H1 (cell line): Measurements from ENCODE around the gene RFPL3. TPM values are rescaled to one million over a fixed set of nuclear protein-coding genes. Genes with fewer than 3 reads are reported as not detected.
A peak's percentile ranks its signal among the peaks of the same experiment; 100 is the strongest.

Experiments
- CTCF ChIA-PET: fragments of 300-600 bp; sonication (Branson Sonifier 250); formaldehyde crosslinking; loops from one replicate; lab custom pipeline; 2021; ENCODE audit not compliant: partially characterized antibody; lab: Charles Lee
- POLR2A ChIA-PET: fragments of 300-600 bp; sonication (Branson Sonifier 250); formaldehyde crosslinking; loops from one replicate; lab custom pipeline; 2021; ENCODE audit warnings: inconsistent platforms; ENCODE audit not compliant: partially characterized antibody; lab: Charles Lee
- DNase-seq, 2 experiments: peaks; one replicate each; pipeline versions ENCODE4 v3.0.0 to v3.0.0-alpha.2; 2010 to 2022; ENCODE audit warnings: low spot score in 2 of 2, low read depth in 1 of 2, mixed read lengths in 1 of 2
- FAIRE-seq: peaks from 2 replicates; lab custom pipeline; 2011; peaks lifted over from hg19 to GRCh38; lab: Jason Lieb, UNC
- H2AFZ ChIP-seq: 2 replicates; pipeline ENCODE4 v1.8.1; 2012; ENCODE audit warnings: low read length, inconsistent platforms
- H2AK5ac ChIP-seq: 2 replicates; pipeline ENCODE4 v1.6.1; 2013; ENCODE audit warnings: low read depth, low read length
- H2BK120ac ChIP-seq: replicated peaks from 2 replicates; pipeline ENCODE3; 2013; ENCODE audit warnings: low read depth, low read length, inconsistent platforms
- H2BK12ac ChIP-seq: 2 replicates; pipeline ENCODE4 v1.6.1; 2013; ENCODE audit warnings: low read depth, low read length
- H2BK15ac ChIP-seq: 2 replicates; pipeline ENCODE4 v1.6.1; 2013; ENCODE audit warnings: low read length
- H2BK20ac ChIP-seq: 2 replicates; pipeline ENCODE4 v1.6.1; 2013; ENCODE audit warnings: low read length
- H2BK5ac ChIP-seq: 2 replicates; pipeline ENCODE4 v1.6.1; 2013; ENCODE audit warnings: low read depth, low read length
- H3K14ac ChIP-seq: 2 replicates; pipeline ENCODE4 v1.6.1; 2013; ENCODE audit warnings: inconsistent platforms; ENCODE audit not compliant: insufficient read length
- H3K18ac ChIP-seq: 2 replicates; pipeline ENCODE4 v1.6.1; 2013; ENCODE audit warnings: low read length; ENCODE audit errors: extremely low read depth
- H3K23ac ChIP-seq: 2 replicates; pipeline ENCODE4 v1.6.1; 2013; ENCODE audit warnings: inconsistent platforms; ENCODE audit not compliant: insufficient read length
- H3K23me2 ChIP-seq: 2 replicates; pipeline ENCODE4 v1.6.1; 2013; ENCODE audit warnings: low read depth, low read length
- H3K27ac ChIP-seq: 2 replicates; pipeline ENCODE4 v1.6.1; 2011; ENCODE audit warnings: low read depth, low read length, inconsistent platforms
- H3K27me3 ChIP-seq, 4 experiments: replicated peaks in 1 of 4; 1 replicate in 1 of 4; 2 replicates in 3 of 4; pipeline versions ENCODE4 v1.6.1 to v1.8.1; 2011 to 2013; ENCODE audit warnings: low read length in 3 of 4, mild to moderate bottlenecking in 3 of 4, inconsistent platforms in 2 of 4, mixed read lengths in 2 of 4, moderate library complexity in 1 of 4; ENCODE audit not compliant: control insufficient read depth in 3 of 4, insufficient read depth in 3 of 4; ENCODE audit errors: extremely low read depth in 1 of 4
- H3K36me3 ChIP-seq, 4 experiments: 2 replicates each; pipeline versions ENCODE4 v1.6.1 to v1.8.1; 2011 to 2013; ENCODE audit warnings: mild to moderate bottlenecking in 4 of 4, low read length in 3 of 4, moderate library complexity in 2 of 4, control low read depth in 1 of 4, inconsistent platforms in 1 of 4; ENCODE audit not compliant: insufficient read depth in 4 of 4, control insufficient read depth in 2 of 4
- H3K4ac ChIP-seq: replicated peaks from 2 replicates; pipeline ENCODE3; 2013; ENCODE audit warnings: low read length, low read depth, mixed read lengths, inconsistent platforms; ENCODE audit not compliant: insufficient read length
- H3K4me1 ChIP-seq, 4 experiments: replicated peaks in 1 of 4; 1 replicate in 1 of 4; 2 replicates in 3 of 4; pipeline versions ENCODE4 v1.6.1 to v1.8.1; 2011 to 2013; ENCODE audit warnings: low read length in 3 of 4, inconsistent platforms in 2 of 4, mixed read lengths in 1 of 4; ENCODE audit not compliant: insufficient read depth in 4 of 4, control insufficient read depth in 3 of 4
- H3K4me2 ChIP-seq, 2 experiments: 2 replicates each; pipeline versions ENCODE4 v1.6.1 to v1.8.1; 2011 to 2013; ENCODE audit warnings: low read depth in 2 of 2, low read length in 2 of 2, control low read depth in 1 of 2, inconsistent platforms in 1 of 2, mild to moderate bottlenecking in 1 of 2; ENCODE audit not compliant: insufficient read depth in 1 of 2
- H3K4me3 ChIP-seq, 4 experiments: fragments of 200-600, 300-600 bp in 1 of 4; sonication (generic), shearing (Covaris generic), sonication (Bioruptor Twin) in 1 of 4; 2 replicates each; pipeline versions ENCODE4 v1.5.1 to v1.8.1; 2011 to 2016; ENCODE audit warnings: low read length in 4 of 4, low read depth in 3 of 4, control low read depth in 2 of 4, inconsistent platforms in 2 of 4, mild to moderate bottlenecking in 2 of 4, mixed read lengths in 1 of 4, moderate library complexity in 1 of 4; ENCODE audit not compliant: insufficient read depth in 2 of 4; ENCODE audit errors: extremely low read depth in 1 of 4
- H3K56ac ChIP-seq: replicated peaks from 2 replicates; pipeline ENCODE3; 2013; ENCODE audit warnings: low read depth, mild to moderate bottlenecking, mixed read lengths, low read length, inconsistent platforms; ENCODE audit not compliant: insufficient read length
- H3K79me1 ChIP-seq: 2 replicates; pipeline ENCODE4 v1.6.1; 2013; ENCODE audit warnings: low read depth, low read length, control low read depth
- H3K79me2 ChIP-seq, 2 experiments: 2 replicates each; pipeline versions ENCODE4 v1.6.1 to v1.8.1; 2012 to 2013; ENCODE audit warnings: low read length in 2 of 2, mild to moderate bottlenecking in 2 of 2, inconsistent platforms in 1 of 2; ENCODE audit not compliant: insufficient read depth in 2 of 2, control insufficient read depth in 1 of 2
- H3K9ac ChIP-seq, 4 experiments: replicated peaks in 1 of 4; 1 replicate in 1 of 4; 2 replicates in 3 of 4; pipeline versions ENCODE4 v1.6.1 to v1.8.1; 2011 to 2013; ENCODE audit warnings: low read depth in 3 of 4, low read length in 3 of 4, control low read depth in 2 of 4, mild to moderate bottlenecking in 2 of 4, moderate library complexity in 2 of 4, inconsistent platforms in 1 of 4; ENCODE audit errors: extremely low read depth in 1 of 4
- H3K9me3 ChIP-seq, 2 experiments: 2 replicates each; pipeline versions ENCODE4 v1.6.1 to v1.8.1; 2012 to 2013; ENCODE audit warnings: mild to moderate bottlenecking in 2 of 2, moderate library complexity in 2 of 2, control low read depth in 1 of 2, inconsistent platforms in 1 of 2, low read depth in 1 of 2, low read length in 1 of 2, mixed read lengths in 1 of 2; ENCODE audit not compliant: insufficient read depth in 2 of 2
- H4K20me1 ChIP-seq, 2 experiments: replicated peaks in 1 of 2; 2 replicates each; pipeline versions ENCODE3 to v1.8.1; 2011 to 2013; ENCODE audit warnings: inconsistent platforms in 2 of 2, low read length in 2 of 2, mild to moderate bottlenecking in 1 of 2; ENCODE audit not compliant: insufficient read depth in 2 of 2, control insufficient read depth in 1 of 2
- H4K5ac ChIP-seq: 2 replicates; pipeline ENCODE4 v1.6.1; 2013; ENCODE audit warnings: low read length, low read depth, mixed read lengths, inconsistent platforms; ENCODE audit not compliant: insufficient read length
- H4K8ac ChIP-seq: 2 replicates; pipeline ENCODE4 v1.8.0; 2013; ENCODE audit warnings: mild to moderate bottlenecking, moderate library complexity, low read length, inconsistent platforms; ENCODE audit not compliant: insufficient read depth; ENCODE audit errors: extremely low read depth
- H4K91ac ChIP-seq: replicated peaks from 2 replicates; pipeline ENCODE3; 2013; ENCODE audit warnings: low read length, mixed read lengths, inconsistent platforms; ENCODE audit not compliant: insufficient read length
- BACH1 ChIP-seq: IDR thresholded peaks from 2 replicates; pipeline ENCODE4 v1.6.1; 2012; ENCODE audit warnings: low read length, improper control_type of control experiment
- CBX5 ChIP-seq: fragments of 300-800, 300-1000 bp; sonication (generic); IDR thresholded peaks from 2 replicates; pipeline ENCODE4 v1.7.1; 2016; ENCODE audit warnings: antibody characterized with exemption, low read length, low read depth
- CHD1 ChIP-seq: IDR thresholded peaks from 2 replicates; pipeline ENCODE4 v1.6.1; 2012; ENCODE audit warnings: low read depth, low read length, improper control_type of control experiment
- EGR1 ChIP-seq: IDR thresholded peaks from 2 replicates; pipeline ENCODE4 v1.6.1; 2011; ENCODE audit warnings: low read depth, low read length, borderline replicate concordance
- EP300 ChIP-seq, 2 experiments: IDR thresholded peaks; 1 replicate in 1 of 2; 2 replicates in 1 of 2; pipeline ENCODE4 v1.6.1; 2011 to 2012; ENCODE audit warnings: low read depth in 2 of 2, low read length in 2 of 2, mild to moderate bottlenecking in 2 of 2, borderline replicate concordance in 1 of 2, inconsistent platforms in 1 of 2, moderate library complexity in 1 of 2
- EZH2 ChIP-seq: fragments of 200-600 bp; sonication (generic); IDR thresholded peaks from 2 replicates; pipeline ENCODE4 v1.7.1; 2012; ENCODE audit warnings: low read depth, mild to moderate bottlenecking, moderate library complexity, low read length, inconsistent platforms; ENCODE audit not compliant: severe bottlenecking
- HDAC6 ChIP-seq: IDR thresholded peaks from one replicate; pipeline ENCODE4 v1.7.1; 2012; ENCODE audit warnings: low read depth, mild to moderate bottlenecking, inconsistent platforms, low read length, moderate library complexity
- JUND ChIP-seq: IDR thresholded peaks from 2 replicates; pipeline ENCODE4 v1.6.1; 2011; ENCODE audit warnings: mild to moderate bottlenecking, improper control_type of control experiment, low read length
- PHF8 ChIP-seq: fragments of 200-600 bp; sonication (generic); conservative IDR thresholded peaks from 2 replicates; pipeline ENCODE4 v1.7.1; 2012; ENCODE audit warnings: low read depth, mild to moderate bottlenecking, inconsistent platforms, low read length, moderate library complexity
- SIN3A ChIP-seq, 2 experiments: IDR thresholded peaks in 1 of 2; conservative IDR thresholded peaks in 1 of 2; 2 replicates each; pipeline ENCODE4 v1.6.1; 2011 to 2012; ENCODE audit warnings: low read length in 2 of 2, improper control_type of control experiment in 1 of 2, low read depth in 1 of 2, mild to moderate bottlenecking in 1 of 2
- SIRT6 ChIP-seq: IDR thresholded peaks from one replicate; pipeline ENCODE4 v1.7.1; 2012; ENCODE audit warnings: low read length, inconsistent platforms
- SUZ12 ChIP-seq: fragments of 200-600 bp; sonication (generic); IDR thresholded peaks from 2 replicates; pipeline ENCODE4 v1.6.1; 2012; ENCODE audit warnings: mild to moderate bottlenecking, inconsistent platforms, low read length, moderate library complexity, mixed read lengths
- WGBS, 2 experiments: shearing (Covaris generic) in 1 of 2; methylation state at CpG; one replicate each; pipeline versions ENCODE4 v1.1.6 to v1.1.7; 2013 to 2015; ENCODE audit warnings: low lambda C conversion rate in 2 of 2, mixed read lengths in 2 of 2, inconsistent platforms in 1 of 2, low coverage in 1 of 2, missing lambda C conversion rate in 1 of 2; ENCODE audit not compliant: insufficient replicate concordance in 2 of 2, insufficient coverage in 1 of 2, insufficient read length in 1 of 2; ENCODE audit errors: extremely low coverage in 1 of 2, missing lambda C conversion rate in 1 of 2; 5-methylcytosine and 5-hydroxymethylcytosine counted together
- polyA plus RNA-seq, 7 experiments: library from polyadenylated mRNA; depleted of rRNA in 3 of 7; stranded (reverse) in 5 of 7; unstranded in 2 of 7; fragments of >200 nt in 5 of 7; fragments of 200-250 nt in 2 of 7; gene quantifications; 1 replicate in 5 of 7; 2 replicates in 1 of 7; 4 replicates in 1 of 7; pipeline versions ENCODE4 v1.2.1 to v1.2.3, GENCODE V29; 2011 to 2013; ENCODE audit warnings: missing spikeins in 2 of 7, mixed read lengths in 2 of 7
- total RNA-seq: library from RNA; stranded (reverse); fragmentation: NEBNext Ultra II Directional; extraction: Animal tissue kit (Norgen Biotek cat#: 25700); gene quantifications from 2 replicates; pipeline ENCODE4 v1.2.1, GENCODE V29; 2021

Gene RFPL3
- total and polyA plus RNA-seq, 2 of the 8 experiments (the other 6 are each of a cell fraction or from before 2014, with no cell fraction given) = 0.08 to 0.24 TPM

DNA sequence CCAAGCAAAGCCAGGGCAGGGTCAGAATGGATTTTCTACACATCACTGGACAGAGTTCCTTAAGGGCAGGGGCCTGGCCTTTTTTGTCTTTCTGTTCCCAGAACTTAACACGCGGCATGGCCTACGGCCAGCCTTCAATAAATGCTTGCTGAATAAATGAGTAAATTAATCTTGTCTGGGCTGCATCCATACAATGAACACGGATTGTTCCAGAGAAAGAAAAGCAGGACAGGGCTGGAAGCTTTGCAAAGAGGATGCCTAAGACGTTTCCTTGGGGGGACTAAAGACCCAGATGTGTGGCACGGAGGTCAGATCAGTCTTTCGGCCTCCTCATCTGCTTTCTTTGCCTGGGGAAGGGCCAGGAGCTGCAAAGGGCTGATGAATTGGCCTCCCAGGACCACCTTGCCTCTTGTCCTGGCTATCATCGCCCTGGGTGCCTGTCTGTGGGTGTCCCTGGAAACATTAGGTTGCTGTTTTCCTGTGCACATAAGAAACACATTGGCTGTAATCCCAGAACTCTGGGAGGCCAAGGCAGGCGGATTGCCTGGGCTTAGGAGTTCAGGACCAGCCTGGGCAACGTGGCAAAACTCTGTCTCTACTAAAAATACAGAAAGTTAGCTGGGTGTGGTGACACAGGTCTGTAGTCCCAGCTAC is 20.8 kb upstream of the RFPL3 start:
- no peak overlapping the region for H3K4ac ChIP-seq
- no peak overlapping the region for H2BK5ac ChIP-seq
- H2AFZ ChIP-seq = 0 out of 2 replicates have a peak overlapping the region, but pooled peaks have one; percentile 38
- no peaks in the 10 kb centered on the region for H3K36me3 ChIP-seq
- H2AK5ac ChIP-seq = no peak overlapping the region
- H3K23ac ChIP-seq = no peak overlapping the region
- DNase-seq (peak in 1 of 2 experiments; percentile 35), FAIRE-seq (no peak)
- no peak overlapping the region for H3K4me2 ChIP-seq
- H4K20me1 ChIP-seq = peaks cover 0 to 4% of the 10 kb centered on the region in 2 experiments
- ChIA-PET CTCF (interaction anchor here (0.8 to 2.6 kb wide), 7 partner anchors 11 to 71 kb away, joined by 3 to 9 read pairs (median 5); no protein-coding TSS in a partner anchor), POLR2A (interaction anchor here (0.7 to 3.0 kb wide), 6 partner anchors 9 to 27 kb away, joined by 3 to 11 read pairs (median 4); no protein-coding TSS in a partner anchor)
- H3K27me3 ChIP-seq = peaks cover 0 to 1% (median 0%) of the 10 kb centered on the region in 4 experiments; a peak in 1 of 7 replicates
- H3K79me1 ChIP-seq = 0 out of 2 replicates have a peak, but pooled peaks cover 3% of the 10 kb centered on the region
- no peak overlapping the region for H3K4me3 ChIP-seq
- no peaks in the 10 kb centered on the region for H3K79me2 ChIP-seq
- H3K27ac ChIP-seq = no peak overlapping the region
- peak overlapping the region; percentile 44; the same call in 1 of the 2 replicates for H2BK12ac ChIP-seq
- H3K9ac ChIP-seq = no peak overlapping the region
- no peaks in the 10 kb centered on the region for H3K9me3 ChIP-seq
- no peak overlapping the region; the same call in 1 of the 2 replicates for H4K8ac ChIP-seq
- H2BK20ac ChIP-seq = no peak overlapping the region
- H4K91ac ChIP-seq = no peak overlapping the region
- H3K4me1 ChIP-seq = peaks cover 4 to 13% (median 6%) of the 10 kb centered on the region in 4 experiments; a peak in 5 of 7 replicates
- no peak overlapping the region for H3K56ac ChIP-seq
- 86% methylated on average over 10 of the region's 10 CpGs; no CpG with 5 or more reads in 1 of the 2 experiments for WGBS, 2 experiments
- H3K14ac ChIP-seq = no peak overlapping the region
- peak overlapping the region; percentile 24; the same call in 1 of the 2 replicates for H3K18ac ChIP-seq
- 0 out of 2 replicates have a peak overlapping the region, but pooled peaks have one; percentile 84 for H2BK15ac ChIP-seq
- peak overlapping the region; percentile 38 for H2BK120ac ChIP-seq
- peaks cover 5% of the 10 kb centered on the region; the same call in 1 of the 2 replicates for H3K23me2 ChIP-seq
- no peak overlapping the region for H4K5ac ChIP-seq
- TF ChIP-seq JUND (no peak), SIRT6 (no peak), SIN3A (conservative IDR thresholded peaks at IDR 0.05 in 1 of 2, IDR thresholded peaks at IDR 0.05 in 1 of 2; ENCODE audit: low read depth in 1 of 2, low read length in 2 of 2) (no peak), EGR1 (no peak), CBX5 (no peak), CHD1 (no peak), HDAC6 (no peak), BACH1 (no peak), PHF8 (no peak), EZH2 (no peak), SUZ12 (no peak), EP300 (IDR thresholded peaks at IDR 0.05; ENCODE audit: borderline replicate concordance in 1 of 2, low read depth in 2 of 2, low read length in 2 of 2) (no peak)
